NCI-H524 treated with DMSO at 0.1 percent for 48 hours (cell line): ENCODE measurements around the gene EPN2.

Source experiments
- DNase-seq: peaks from one replicate; lab custom pipeline; 2025; lab: John Stamatoyannopoulos, UW

EPN2 gene

DNA sequence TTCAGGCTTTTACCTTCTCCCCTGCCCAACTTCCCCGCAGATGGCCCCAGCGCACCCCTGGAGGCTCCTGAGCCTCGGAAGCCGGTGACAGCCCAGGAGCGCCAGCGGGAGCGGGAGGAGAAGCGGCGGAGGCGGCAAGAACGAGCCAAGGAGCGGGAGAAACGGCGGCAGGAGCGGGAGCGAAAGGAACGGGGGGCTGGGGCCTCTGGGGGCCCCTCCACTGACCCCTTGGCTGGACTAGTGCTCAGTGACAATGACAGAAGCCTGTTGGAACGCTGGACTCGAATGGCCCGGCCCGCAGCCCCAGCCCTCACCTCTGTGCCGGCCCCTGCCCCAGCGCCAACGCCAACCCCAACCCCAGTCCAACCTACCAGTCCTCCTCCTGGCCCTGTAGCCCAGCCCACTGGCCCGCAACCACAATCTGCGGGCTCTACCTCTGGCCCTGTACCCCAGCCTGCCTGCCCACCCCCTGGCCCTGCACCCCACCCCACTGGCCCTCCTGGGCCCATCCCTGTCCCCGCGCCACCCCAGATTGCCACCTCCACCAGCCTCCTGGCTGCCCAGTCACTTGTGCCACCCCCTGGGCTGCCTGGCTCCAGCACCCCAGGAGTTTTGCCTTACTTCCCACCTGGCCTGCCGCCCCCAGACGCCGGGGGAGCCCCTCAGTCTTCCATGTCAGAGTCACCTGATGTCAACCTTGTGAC, 144.7 kb downstream of the EPN2 start:
- no peak for DNase-seq

- DNase-seq = no peak
Observed at GRCh38 chr17:19382531-19383444, 145.6 kb downstream of the EPN2 start.

DNA sequence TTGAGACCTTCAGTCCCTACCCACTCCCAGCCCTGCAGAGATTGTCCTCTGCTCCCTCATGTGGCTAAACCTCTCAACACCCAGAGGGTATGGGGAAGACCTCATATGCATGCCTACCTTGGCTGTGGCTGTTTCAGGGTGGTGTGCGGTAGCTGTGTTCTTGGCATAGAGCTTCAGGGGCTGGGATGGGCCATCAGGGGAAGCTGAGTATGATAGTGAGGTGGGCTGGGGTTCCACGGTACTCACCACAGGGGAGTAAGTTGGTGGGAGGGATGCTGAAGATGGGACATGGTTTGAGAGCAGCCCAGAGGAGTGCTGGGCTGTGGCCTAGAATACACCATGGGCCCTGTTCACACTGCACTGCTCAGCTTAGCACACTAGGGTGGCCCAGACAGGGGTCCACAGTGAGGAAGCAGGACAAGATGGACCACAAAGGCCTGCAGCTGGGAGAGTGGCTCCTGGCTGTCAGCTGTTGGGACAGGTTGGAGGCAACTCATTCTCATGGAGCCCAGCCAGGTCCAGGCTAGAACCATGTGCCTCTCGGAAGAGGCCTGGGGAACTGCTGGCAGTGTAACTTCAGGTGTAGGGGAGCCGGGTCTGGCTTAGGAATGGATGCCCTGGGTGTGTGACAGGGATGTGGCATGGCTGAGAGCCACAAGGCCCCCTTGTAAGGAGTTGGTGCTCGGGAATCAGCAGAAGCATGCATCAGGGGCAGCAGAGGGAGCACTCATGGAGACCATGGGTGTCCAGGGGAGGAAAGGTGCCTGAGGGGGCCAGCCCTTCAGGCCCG, 146.7 kb downstream of the EPN2 start:
- DNase-seq = no peak

DNA sequence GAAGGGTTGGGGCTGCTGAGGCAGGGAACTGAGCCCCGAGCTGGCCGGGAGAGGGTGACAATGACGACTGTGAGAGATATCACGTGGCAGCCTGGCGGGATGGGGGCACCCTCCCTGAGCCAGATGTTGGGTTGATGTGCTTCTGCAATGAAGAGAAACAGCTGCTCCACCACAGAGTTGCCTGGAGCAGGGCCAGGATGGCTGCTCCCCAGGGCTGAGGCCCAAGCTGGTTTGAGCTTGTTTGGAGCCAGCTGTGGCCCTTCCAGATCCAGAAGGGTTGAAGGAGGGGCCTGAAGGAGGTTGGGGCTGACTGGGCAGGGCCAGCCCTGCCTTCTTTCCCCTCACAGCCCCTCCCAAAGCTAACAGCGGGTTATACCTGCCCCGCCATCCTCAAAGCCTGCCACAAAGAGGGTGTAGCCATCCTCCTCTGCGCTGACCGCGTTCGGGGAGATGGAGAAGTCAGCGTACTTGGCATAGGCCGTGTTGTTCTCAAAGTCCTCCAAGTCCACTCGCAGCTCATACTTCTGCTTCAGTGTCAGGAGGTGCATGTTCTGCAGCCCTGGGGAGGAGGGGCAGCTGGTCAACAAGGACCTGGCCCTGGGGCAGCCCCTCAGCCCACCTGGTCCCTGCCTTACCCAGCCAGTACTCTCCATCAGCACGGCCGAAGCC, 147.7 kb downstream of the EPN2 start:
- DNase-seq = peak; percentile 71

- no peak for DNase-seq
Observed at GRCh38 chr17:19385521-19385983, 148.4 kb downstream of the EPN2 start.
